ENCODE data around the gene OMD. TPM values are rescaled to one million over a fixed set of nuclear protein-coding genes. Genes with fewer than 3 reads are reported as not detected.

The OMD gene
- total RNA-seq, 1 donor from 2014 or later: not detected

DNA sequence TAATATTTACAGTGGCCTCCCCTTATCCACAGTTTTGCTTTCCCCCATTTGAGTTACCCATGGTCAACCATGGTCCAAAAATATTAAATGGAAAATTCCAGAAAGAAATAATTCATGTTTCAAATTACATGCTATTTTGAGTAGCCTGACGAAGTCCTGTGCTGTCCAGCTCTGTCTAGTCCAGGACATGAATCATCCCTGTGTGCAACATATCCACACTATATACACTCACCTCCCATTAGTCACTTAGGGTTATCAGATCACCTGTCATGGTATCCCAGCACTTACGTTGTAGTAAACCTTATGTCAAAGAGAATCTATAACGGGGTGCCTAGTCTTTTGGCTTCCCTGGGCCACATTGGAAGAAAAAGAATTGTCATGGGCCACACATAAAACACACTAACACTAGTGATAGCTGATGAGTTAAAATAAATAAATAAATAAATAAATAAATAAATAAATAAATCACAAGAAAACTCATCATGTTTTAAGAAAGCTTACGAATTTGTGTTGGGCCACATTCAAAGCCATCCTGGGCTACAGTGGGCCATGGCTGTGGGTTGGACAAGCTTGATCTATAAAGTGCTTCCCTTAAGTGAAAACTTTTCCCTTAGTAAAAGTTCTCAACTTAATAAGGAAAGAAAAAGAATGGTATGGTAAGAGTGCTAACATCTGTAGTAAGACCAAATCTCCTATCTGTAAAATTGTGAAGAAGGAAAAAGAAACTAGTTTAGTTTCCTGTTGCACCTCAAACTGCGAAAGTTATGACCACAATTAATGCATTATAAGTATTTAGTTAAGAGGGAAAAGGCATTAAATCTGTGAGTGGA lies 15.9 kb upstream of the OMD start:
- H3K36me3 ChIP-seq (ENCODE audit: control insufficient read depth, insufficient read depth, low read length): no peaks in the 10 kb centered on the region
- TF ChIP-seq, protein P1, sequence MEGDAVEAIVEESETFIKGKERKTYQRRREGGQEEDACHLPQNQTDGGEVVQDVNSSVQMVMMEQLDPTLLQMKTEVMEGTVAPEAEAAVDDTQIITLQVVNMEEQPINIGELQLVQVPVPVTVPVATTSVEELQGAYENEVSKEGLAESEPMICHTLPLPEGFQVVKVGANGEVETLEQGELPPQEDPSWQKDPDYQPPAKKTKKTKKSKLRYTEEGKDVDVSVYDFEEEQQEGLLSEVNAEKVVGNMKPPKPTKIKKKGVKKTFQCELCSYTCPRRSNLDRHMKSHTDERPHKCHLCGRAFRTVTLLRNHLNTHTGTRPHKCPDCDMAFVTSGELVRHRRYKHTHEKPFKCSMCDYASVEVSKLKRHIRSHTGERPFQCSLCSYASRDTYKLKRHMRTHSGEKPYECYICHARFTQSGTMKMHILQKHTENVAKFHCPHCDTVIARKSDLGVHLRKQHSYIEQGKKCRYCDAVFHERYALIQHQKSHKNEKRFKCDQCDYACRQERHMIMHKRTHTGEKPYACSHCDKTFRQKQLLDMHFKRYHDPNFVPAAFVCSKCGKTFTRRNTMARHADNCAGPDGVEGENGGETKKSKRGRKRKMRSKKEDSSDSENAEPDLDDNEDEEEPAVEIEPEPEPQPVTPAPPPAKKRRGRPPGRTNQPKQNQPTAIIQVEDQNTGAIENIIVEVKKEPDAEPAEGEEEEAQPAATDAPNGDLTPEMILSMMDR (IDR thresholded peaks at IDR 0.05; ENCODE audit: insufficient read depth, low read length, severe bottlenecking): no peak
- peak; percentile 13 for FAIRE-seq
- no peak overlapping the region for H3K4me3 ChIP-seq (ENCODE audit: low read depth, low read length)
- peak; percentile 96 for DNase-seq (ENCODE audit: low read depth)
- H3K27me3 ChIP-seq (ENCODE audit: control insufficient read depth, insufficient read depth, low read length): no peaks in the 10 kb centered on the region

DNA sequence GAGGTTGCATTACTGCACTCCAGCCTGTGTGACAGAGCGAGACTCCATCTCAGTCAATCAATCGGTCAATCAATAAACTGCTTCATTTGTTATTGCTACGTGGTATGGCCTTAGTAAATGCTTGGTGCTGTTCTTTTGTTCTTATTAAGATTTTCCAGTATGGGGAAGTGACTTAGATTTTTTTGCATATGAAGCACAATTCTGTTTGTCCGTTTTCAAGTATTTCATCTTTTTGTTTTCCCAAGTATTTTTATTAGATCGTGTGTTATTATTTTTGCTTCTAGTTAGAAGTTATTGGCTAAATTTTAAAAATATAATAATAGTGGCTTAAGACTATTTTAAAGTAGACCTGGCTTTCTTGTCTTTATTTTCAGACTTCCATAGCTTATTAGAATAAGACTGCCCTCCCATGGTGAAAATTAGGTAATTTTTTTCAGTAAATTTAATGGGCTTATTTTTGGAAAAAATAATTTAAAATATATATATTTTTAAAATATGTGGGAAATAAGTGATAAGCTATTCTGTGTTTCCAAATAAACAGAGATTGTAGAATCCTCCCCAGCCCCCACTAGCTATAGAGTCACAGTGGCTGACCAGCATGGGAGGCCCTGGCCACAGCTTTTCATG lies 14.7 kb upstream of the OMD start:
- DNase-seq (ENCODE audit: low read depth) (peak; percentile 17), FAIRE-seq (no peak)
- TF ChIP-seq, protein P1 (IDR thresholded peaks at IDR 0.05; ENCODE audit: insufficient read depth, low read length, severe bottlenecking): no peak
- Histone ChIP-seq H3K36me3 (ENCODE audit: control insufficient read depth, insufficient read depth, low read length) (no peaks in the 10 kb centered on the region), H3K27me3 (ENCODE audit: control insufficient read depth, insufficient read depth, low read length) (no peaks in the 10 kb centered on the region), H3K4me3 (ENCODE audit: low read depth, low read length) (no peak overlapping the region)

DNA sequence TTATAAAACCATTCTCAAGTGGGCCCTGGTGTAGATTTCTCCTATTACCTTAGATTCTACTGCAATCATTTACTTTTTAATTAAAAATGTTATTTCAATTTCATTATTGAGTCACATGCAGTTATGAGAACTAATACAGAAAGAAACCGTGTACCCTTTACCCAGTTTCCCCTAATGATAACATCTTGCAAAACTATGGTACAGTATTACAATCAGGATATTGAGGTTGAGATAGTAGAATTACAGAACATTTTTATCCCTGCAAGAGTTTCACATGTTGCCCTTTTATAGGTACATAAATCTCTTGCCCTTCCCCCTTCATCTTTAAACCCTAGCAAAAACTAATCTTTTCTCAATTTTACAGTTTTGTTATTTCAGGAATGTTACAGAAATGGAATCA lies 11.0 kb upstream of the OMD start:
- Histone ChIP-seq H3K4me3 (ENCODE audit: low read depth, low read length) (no peak overlapping the region), H3K36me3 (ENCODE audit: control insufficient read depth, insufficient read depth, low read length) (no peaks in the 10 kb centered on the region), H3K27me3 (ENCODE audit: control insufficient read depth, insufficient read depth, low read length) (no peaks in the 10 kb centered on the region)
- DNase-seq (ENCODE audit: low read depth): no peak
- TF ChIP-seq, protein P1 (IDR thresholded peaks at IDR 0.05; ENCODE audit: insufficient read depth, low read length, severe bottlenecking): no peak
- FAIRE-seq: no peak

DNA sequence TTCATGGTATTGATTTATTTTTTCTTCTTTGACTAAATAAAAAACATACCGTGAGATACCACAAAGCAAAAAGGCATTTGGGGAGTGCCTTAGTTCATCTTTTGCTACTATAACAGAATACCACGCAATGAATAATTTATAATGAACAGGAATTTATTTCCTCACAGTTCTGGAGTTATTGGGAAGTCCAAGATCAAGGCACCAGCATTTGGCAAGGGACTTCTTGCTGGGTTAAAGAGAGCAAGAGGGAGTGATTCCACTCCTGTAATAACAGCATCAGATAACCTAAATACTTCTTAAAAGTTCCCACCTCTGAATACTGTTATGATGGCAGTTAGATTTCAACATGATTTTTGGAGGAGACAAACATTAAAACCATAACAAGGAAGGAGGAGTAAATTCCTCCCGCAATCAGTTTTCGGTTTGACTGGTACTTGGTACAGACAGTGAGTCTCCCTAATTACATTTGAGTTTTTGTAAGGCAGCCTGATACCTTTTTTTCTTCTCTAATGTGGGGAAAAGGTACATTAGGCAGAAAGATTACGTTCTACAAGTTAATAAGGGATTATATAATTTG lies 8.8 kb upstream of the OMD start:
- TF ChIP-seq, protein P1 (IDR thresholded peaks at IDR 0.05; ENCODE audit: insufficient read depth, low read length, severe bottlenecking): no peak
- FAIRE-seq (no peak), DNase-seq (ENCODE audit: low read depth) (no peak)
- H3K36me3 ChIP-seq (ENCODE audit: control insufficient read depth, insufficient read depth, low read length): no peaks in the 10 kb centered on the region
- no peaks in the 10 kb centered on the region for H3K27me3 ChIP-seq (ENCODE audit: control insufficient read depth, insufficient read depth, low read length)
- no peak overlapping the region for H3K4me3 ChIP-seq (ENCODE audit: low read depth, low read length)

DNA sequence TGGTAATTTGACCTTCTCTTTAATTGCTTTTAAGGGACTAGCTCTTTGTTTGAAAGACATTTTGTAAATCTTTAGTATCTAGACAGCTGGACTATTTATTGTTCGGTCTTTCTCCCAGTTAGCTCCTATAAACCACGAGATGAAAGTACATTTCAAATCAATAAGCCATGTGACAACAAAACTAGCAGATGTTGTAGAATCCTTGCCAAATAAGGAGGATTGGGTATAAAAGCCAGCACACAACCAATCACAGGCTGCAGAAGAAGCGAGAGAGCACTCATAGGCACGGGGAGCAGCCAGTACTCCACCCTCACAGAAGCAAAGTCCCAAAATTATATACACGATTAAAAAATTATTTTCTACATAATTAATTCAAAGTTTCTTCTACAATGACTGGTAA lies 8.1 kb upstream of the OMD start:
- Histone ChIP-seq H3K4me3 (ENCODE audit: low read depth, low read length) (no peak overlapping the region), H3K36me3 (ENCODE audit: control insufficient read depth, insufficient read depth, low read length) (no peaks in the 10 kb centered on the region), H3K27me3 (ENCODE audit: control insufficient read depth, insufficient read depth, low read length) (no peaks in the 10 kb centered on the region)
- no peak for FAIRE-seq
- DNase-seq (ENCODE audit: low read depth): no peak
- TF ChIP-seq, protein P1 (IDR thresholded peaks at IDR 0.05; ENCODE audit: insufficient read depth, low read length, severe bottlenecking): no peak
